ENCODE results near the gene SH3GL1. TPM values are rescaled to one million over a fixed set of nuclear protein-coding genes. Genes with fewer than 3 reads are reported as not detected.
A peak's percentile ranks its signal among the peaks of the same experiment; 100 is the strongest.

Gene SH3GL1, protein sequence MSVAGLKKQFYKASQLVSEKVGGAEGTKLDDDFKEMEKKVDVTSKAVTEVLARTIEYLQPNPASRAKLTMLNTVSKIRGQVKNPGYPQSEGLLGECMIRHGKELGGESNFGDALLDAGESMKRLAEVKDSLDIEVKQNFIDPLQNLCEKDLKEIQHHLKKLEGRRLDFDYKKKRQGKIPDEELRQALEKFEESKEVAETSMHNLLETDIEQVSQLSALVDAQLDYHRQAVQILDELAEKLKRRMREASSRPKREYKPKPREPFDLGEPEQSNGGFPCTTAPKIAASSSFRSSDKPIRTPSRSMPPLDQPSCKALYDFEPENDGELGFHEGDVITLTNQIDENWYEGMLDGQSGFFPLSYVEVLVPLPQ
- total RNA-seq: 61.4 TPM

DNA sequence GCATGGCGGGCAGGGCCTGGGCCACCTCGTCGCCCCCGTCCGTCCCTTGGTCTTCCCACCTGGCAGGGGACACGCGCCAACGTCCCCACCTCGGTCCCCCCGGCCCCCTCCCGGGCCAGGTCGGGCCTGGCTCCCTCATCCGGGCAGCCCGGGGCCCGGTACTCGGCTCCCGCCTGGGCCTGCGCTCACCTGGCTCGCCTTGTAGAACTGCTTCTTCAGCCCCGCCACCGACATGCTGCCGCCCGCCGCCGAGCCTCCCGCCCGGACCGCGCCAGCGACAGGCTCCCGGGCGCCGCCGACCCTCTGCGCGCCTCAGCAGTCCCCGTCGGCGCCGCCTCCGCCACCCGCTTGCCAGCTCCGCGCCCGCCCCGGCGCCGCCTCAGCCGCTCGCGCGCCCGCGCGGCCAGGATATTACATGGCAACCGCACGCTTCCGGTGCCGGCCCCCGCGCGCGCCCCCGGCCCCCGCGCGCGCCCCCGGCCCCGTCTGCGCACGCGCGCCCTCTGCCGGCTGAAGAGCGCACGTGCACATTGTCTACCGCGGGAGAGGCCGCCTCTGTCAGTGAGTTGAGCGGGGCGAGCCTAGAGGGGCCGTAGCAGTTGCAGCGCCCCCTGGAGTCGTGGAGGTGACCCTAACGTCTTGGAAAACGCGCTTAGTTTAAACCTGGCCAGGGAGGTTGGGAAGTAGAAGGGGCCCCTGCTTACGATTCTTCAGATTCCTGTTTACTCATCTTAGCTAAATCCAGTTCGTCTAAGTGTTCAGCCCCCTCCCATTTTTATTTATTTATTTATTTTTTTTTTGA lies at the start of gene SH3GL1:
TSS of gene SH3GL1 (minus strand) at position 413 of the 802 bp plus-strand sequence. CDS start at position 234, 179 bp downstream.
- peak; percentile 74 to 96 for DNase-seq (ENCODE audit: low spot score in 2 of 2)
- intact Hi-C loops (cut with DNase I): loop anchor here (2.0 to 5.0 kb wide), 3 partner anchors 72 to 154 kb away; partner anchors contain the start of genes HDGFL2 and YJU2
- Histone ChIP-seq H3K9me3 (no peaks in the 10 kb centered on the region), H3K36me3 (peaks cover 0 to 6% of the 10 kb centered on the region in 2 donors), H3K4me1 (peaks cover 7 to 12% of the 10 kb centered on the region in 2 donors), H3K27me3 (no peaks in the 10 kb centered on the region), H3K27ac (peak within 1 kb of the TSS; percentile 89 to 91), H3K4me3 (peak within 1 kb of the TSS; percentile 82 to 96)
- TF ChIP-seq, protein P1, sequence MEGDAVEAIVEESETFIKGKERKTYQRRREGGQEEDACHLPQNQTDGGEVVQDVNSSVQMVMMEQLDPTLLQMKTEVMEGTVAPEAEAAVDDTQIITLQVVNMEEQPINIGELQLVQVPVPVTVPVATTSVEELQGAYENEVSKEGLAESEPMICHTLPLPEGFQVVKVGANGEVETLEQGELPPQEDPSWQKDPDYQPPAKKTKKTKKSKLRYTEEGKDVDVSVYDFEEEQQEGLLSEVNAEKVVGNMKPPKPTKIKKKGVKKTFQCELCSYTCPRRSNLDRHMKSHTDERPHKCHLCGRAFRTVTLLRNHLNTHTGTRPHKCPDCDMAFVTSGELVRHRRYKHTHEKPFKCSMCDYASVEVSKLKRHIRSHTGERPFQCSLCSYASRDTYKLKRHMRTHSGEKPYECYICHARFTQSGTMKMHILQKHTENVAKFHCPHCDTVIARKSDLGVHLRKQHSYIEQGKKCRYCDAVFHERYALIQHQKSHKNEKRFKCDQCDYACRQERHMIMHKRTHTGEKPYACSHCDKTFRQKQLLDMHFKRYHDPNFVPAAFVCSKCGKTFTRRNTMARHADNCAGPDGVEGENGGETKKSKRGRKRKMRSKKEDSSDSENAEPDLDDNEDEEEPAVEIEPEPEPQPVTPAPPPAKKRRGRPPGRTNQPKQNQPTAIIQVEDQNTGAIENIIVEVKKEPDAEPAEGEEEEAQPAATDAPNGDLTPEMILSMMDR (IDR thresholded peaks at IDR 0.05): peak; percentile 91 to 99 (median 96)

GRCh38 chr19:4449639-4450028 lies 49.3 kb upstream of the SH3GL1 start:
- Histone ChIP-seq H3K27me3 (no peaks in the 10 kb centered on the region), H3K9me3 (no peaks in the 10 kb centered on the region), H3K4me1 (peaks cover 0 to 12% of the 10 kb centered on the region in 2 donors), H3K36me3 (peaks cover 86 to 93% of the 10 kb centered on the region in 2 donors), H3K4me3 (no peak overlapping the region), H3K27ac (peak overlapping the region; percentile 55 to 59)
- intact Hi-C loops (cut with DNase I): no loop called here
- TF ChIP-seq, protein P1 (IDR thresholded peaks at IDR 0.05): no peak
- no peak for DNase-seq (ENCODE audit: low spot score in 2 of 2)

GRCh38 chr19:4449022-4449638 lies 48.8 kb upstream of the SH3GL1 start:
- H3K27me3 ChIP-seq: no peaks in the 10 kb centered on the region
- TF ChIP-seq, protein P1 (IDR thresholded peaks at IDR 0.05): peak in 1 of 3 experiments; percentile 15
- peaks cover 87 to 97% of the 10 kb centered on the region in 2 donors for H3K36me3 ChIP-seq
- peak overlapping the region; percentile 55 to 59 for H3K27ac ChIP-seq
- H3K9me3 ChIP-seq: no peaks in the 10 kb centered on the region
- DNase-seq (ENCODE audit: low spot score in 2 of 2): peak; percentile 55 to 77
- no peak overlapping the region for H3K4me3 ChIP-seq
- intact Hi-C loops (cut with DNase I): no loop called here
- H3K4me1 ChIP-seq: peaks cover 0 to 12% of the 10 kb centered on the region in 2 donors

DNA sequence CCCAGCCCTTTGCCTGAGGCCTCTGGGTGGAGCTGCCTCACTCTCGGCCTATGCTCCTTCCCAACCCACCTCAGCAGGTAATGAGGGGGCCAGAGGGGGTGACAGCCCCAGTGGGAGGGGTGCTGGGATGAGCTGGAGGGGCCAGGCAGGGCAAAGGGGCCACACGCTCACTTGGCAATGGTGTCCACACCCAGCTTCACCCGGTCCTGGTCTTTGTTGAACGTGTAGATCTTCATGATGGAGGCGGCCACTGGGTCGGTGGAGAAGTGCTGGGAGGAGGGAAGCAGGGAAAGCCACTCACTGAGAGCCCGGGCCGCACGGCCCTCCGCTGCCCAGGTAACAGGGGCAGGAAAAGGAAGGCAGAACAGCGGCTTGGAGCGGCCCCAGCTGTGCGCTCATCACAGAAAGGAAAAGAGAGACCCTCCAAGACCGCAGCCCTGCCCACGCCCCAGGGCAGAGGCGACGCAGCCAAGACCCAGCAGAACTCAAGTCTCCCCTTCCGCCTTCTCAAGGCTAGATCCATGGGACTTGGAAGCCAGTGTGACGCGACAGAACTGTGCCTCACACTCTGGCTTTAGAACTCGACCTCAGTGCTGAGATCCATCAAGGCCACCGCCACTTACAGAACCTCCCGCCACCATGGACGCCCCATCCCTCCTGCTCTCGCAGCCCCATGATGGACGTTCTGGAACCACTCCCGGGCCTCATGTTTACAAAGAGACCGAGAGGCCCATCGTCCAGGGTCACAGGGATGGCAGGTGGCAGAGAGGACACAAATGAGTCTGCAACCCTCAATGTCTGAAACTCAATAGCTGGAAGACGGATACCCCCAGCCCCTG lies 48.0 kb upstream of the SH3GL1 start:
- Histone ChIP-seq H3K27ac (peak overlapping the region; percentile 55 to 59), H3K9me3 (no peaks in the 10 kb centered on the region), H3K4me1 (peaks cover 0 to 12% of the 10 kb centered on the region in 2 donors), H3K4me3 (no peak overlapping the region), H3K27me3 (no peaks in the 10 kb centered on the region), H3K36me3 (peaks cover 82 to 90% of the 10 kb centered on the region in 2 donors)
- TF ChIP-seq, protein P1 (IDR thresholded peaks at IDR 0.05): no peak
- DNase-seq (ENCODE audit: low spot score in 2 of 2): no peak
- intact Hi-C loops (cut with DNase I): no loop called here
